K562 (cell line): ENCODE results near the gene MEIS1. TPM values are rescaled to one million over a fixed set of nuclear protein-coding genes. Genes with fewer than 3 reads are reported as not detected.

Experiments
- AFF1 ChIP-seq, 2 experiments: fragments of 450-650 bp; IDR thresholded peaks; 2 replicates each; pipeline ENCODE4 v1.6.1; 2018; ENCODE audit warnings: mild to moderate bottlenecking in 2 of 2, low read depth in 1 of 2; ENCODE audit not compliant: partially characterized antibody in 2 of 2
- ARID2 ChIP-seq: fragments of 450-650 bp; IDR thresholded peaks from 2 replicates; pipeline ENCODE4 v1.6.1; 2017; ENCODE audit warnings: antibody characterized with exemption, mild to moderate bottlenecking
- CBX2 ChIP-seq: fragments of 200-600 bp; sonication (generic); IDR thresholded peaks from one replicate; pipeline ENCODE4 v1.6.1; 2012; ENCODE audit warnings: mild to moderate bottlenecking, low read length, inconsistent platforms; ENCODE audit not compliant: insufficient read depth, poor library complexity, severe bottlenecking
- CHAMP1 ChIP-seq: fragments of 450-650 bp; IDR thresholded peaks from 2 replicates; pipeline ENCODE4 v1.6.1; 2016; ENCODE audit warnings: mild to moderate bottlenecking
- CTCF ChIP-seq, 3 experiments: IDR thresholded peaks in 2 of 3; conservative IDR thresholded peaks in 1 of 3; 2 replicates each; pipeline ENCODE4 v1.5.1; 2011 to 2012; ENCODE audit warnings: low read length in 3 of 3, mild to moderate bottlenecking in 3 of 3, control low read depth in 2 of 3, improper control_type of control experiment in 1 of 3, inconsistent platforms in 1 of 3, low read depth in 1 of 3, mixed read lengths in 1 of 3, moderate library complexity in 1 of 3; ENCODE audit not compliant: insufficient read depth in 2 of 3
- MAX ChIP-seq: sonication (generic); formaldehyde crosslinking; IDR thresholded peaks from 2 replicates; pipeline ENCODE4 v1.9.0; 2022; ENCODE audit warnings: mild to moderate bottlenecking, missing genetic modification reagents
- MYC ChIP-seq, 2 experiments: fragments of 250-450 bp in 1 of 2; sonication (Bioruptor Pico) in 1 of 2; IDR thresholded peaks; 2 replicates each; pipeline versions ENCODE4 v1.5.1 to v1.6.1; 2012 to 2021; ENCODE audit warnings: low read depth in 2 of 2, borderline replicate concordance in 1 of 2, improper control_type of control experiment in 1 of 2, low read length in 1 of 2, mild to moderate bottlenecking in 1 of 2, moderate library complexity in 1 of 2
- RNF2 ChIP-seq: sonication (generic); IDR thresholded peaks from 2 replicates; pipeline ENCODE4 v1.6.1; 2016
- RNF219 ChIP-seq: fragments of 250-450 bp; sonication (Bioruptor Pico); IDR thresholded peaks from 2 replicates; pipeline ENCODE4 v1.5.0; 2022; ENCODE audit warnings: mild to moderate bottlenecking
- TRIM25 ChIP-seq: fragments of 450-650 bp; IDR thresholded peaks from 2 replicates; pipeline ENCODE4 v1.7.0; 2016; ENCODE audit warnings: borderline replicate concordance
- ZNF354B ChIP-seq: fragments of 250-450 bp; sonication (Bioruptor Pico); IDR thresholded peaks from 2 replicates; pipeline ENCODE4 v1.4.0; 2020
- polyA plus RNA-seq, 8 experiments: library from polyadenylated mRNA; depleted of rRNA in 4 of 8; stranded (reverse) in 5 of 8; unstranded in 3 of 8; fragments of >200 nt; fragmentation: Nextera tagmentation in 2 of 8; fragmentation: Illumina TruSeq in 1 of 8; extraction: Ambion mirVana in 2 of 8; extraction: Trizol in 1 of 8; gene quantifications; 2 replicates each; pipeline versions ENCODE4 v1.2.1 to v1.2.3, GENCODE V29; 2011 to 2014; ENCODE audit warnings: inconsistent platforms in 1 of 8, missing spikeins in 1 of 8
- total RNA-seq, 7 experiments: library from RNA; depleted of rRNA in 6 of 7; stranded (reverse); fragments of >200 nt in 6 of 7; fragmentation: Illumina TruSeq in 2 of 7; extraction: Trizol in 2 of 7; gene quantifications; 2 replicates each; pipeline versions ENCODE4 v1.2.1 to v1.2.3, GENCODE V29; 2011 to 2021; ENCODE audit warnings: low replicate concordance in 1 of 7

MEIS1 gene
- total and polyA plus RNA-seq, 9 of the 15 experiments (the other 6 are each of a cell fraction or from before 2014, with no cell fraction given) = 2.3 to 9.0 (median 5.9) TPM

GRCh38 chr2:66428986-66429612 lies 5.8 kb upstream of the MEIS1 start (continued):
- TF ChIP-seq RNF219 (CRISPR knock-in tag) (no peak), MYC (IDR thresholded peaks at IDR 0.05; ENCODE audit: low read depth, low read length) (no peak), MYC (CRISPR knock-in tag; IDR thresholded peaks at IDR 0.05; ENCODE audit: borderline replicate concordance, low read depth) (no peak), RNF2 (0 out of 2 replicates have a peak, but pooled peaks have one; percentile 14), ARID2 (0 out of 2 replicates have a peak, but pooled peaks have one; percentile 17), CHAMP1 (no peak), CBX2 (no peak), CTCF (IDR thresholded peaks at IDR 0.05 in 2 of 3, conservative IDR thresholded peaks at IDR 0.05 in 1 of 3; ENCODE audit: insufficient read depth in 2 of 3, low read depth in 1 of 3, low read length in 3 of 3) (peak; percentile 77 to 90 (median 79)), AFF1 (IDR thresholded peaks at IDR 0.05; ENCODE audit: low read depth in 1 of 2, partially characterized antibody in 2 of 2) (no peak), TRIM25 (no peak), ZNF354B (CRISPR knock-in tag) (no peak), MAX (CRISPR knock-in tag) (no peak)
